HEK293 (cell line): ENCODE data around the gene SMTN.

Source experiments
- HOXA7 ChIP-seq: sonication (generic); formaldehyde crosslinking; IDR thresholded peaks from 2 replicates; pipeline ENCODE4 v1.8.1; 2022; ENCODE audit warnings: missing genetic modification reagents, borderline replicate concordance
- SCRT1 ChIP-seq: fragments of 450-650 bp; formaldehyde crosslinking; IDR thresholded peaks from 2 replicates; pipeline ENCODE4 v1.5.1; 2016; ENCODE audit warnings: missing biosample characterization, missing genetic modification characterization, borderline replicate concordance
- ZEB2 ChIP-seq: fragments of 450-650 bp; formaldehyde crosslinking; IDR thresholded peaks from 2 replicates; pipeline ENCODE4 v1.5.1; 2016; ENCODE audit warnings: missing biosample characterization, missing genetic modification characterization
- ZNF155 ChIP-seq: fragments of 450-650 bp; formaldehyde crosslinking; IDR thresholded peaks from 2 replicates; pipeline ENCODE4 v1.5.1; 2016; ENCODE audit warnings: missing biosample characterization, missing genetic modification characterization
- ZNF211 ChIP-seq: fragments of 450-650 bp; formaldehyde crosslinking; IDR thresholded peaks from 2 replicates; pipeline ENCODE4 v1.5.1; 2016; ENCODE audit warnings: low read depth, missing biosample characterization, missing genetic modification characterization
- ZNF24 ChIP-seq: fragments of 450-650 bp; formaldehyde crosslinking; IDR thresholded peaks from 2 replicates; pipeline ENCODE4 v1.5.1; 2016; ENCODE audit warnings: missing biosample characterization, missing genetic modification characterization
- TF ChIP-seq, protein P1 (sequence below): fragments of 450-650 bp; formaldehyde crosslinking; IDR thresholded peaks from 2 replicates; pipeline ENCODE4 v1.5.1; 2016; ENCODE audit warnings: missing biosample characterization, missing genetic modification characterization
- TF ChIP-seq, protein P2 (sequence below): IDR thresholded peaks from 2 replicates; pipeline ENCODE4 v1.6.1; 2011; ENCODE audit warnings: mild to moderate bottlenecking, low read depth, low read length, borderline replicate concordance
- TF ChIP-seq, protein P3 (sequence below): fragments of 450-650 bp; formaldehyde crosslinking; IDR thresholded peaks from 2 replicates; pipeline ENCODE4 v1.5.1; 2016; ENCODE audit warnings: missing biosample characterization, missing genetic modification characterization
- TF ChIP-seq, protein P4 (sequence below): fragments of 450-650 bp; formaldehyde crosslinking; IDR thresholded peaks from 2 replicates; pipeline ENCODE4 v1.5.1; 2016; ENCODE audit warnings: missing biosample characterization, missing genetic modification characterization, low read depth

DNA sequence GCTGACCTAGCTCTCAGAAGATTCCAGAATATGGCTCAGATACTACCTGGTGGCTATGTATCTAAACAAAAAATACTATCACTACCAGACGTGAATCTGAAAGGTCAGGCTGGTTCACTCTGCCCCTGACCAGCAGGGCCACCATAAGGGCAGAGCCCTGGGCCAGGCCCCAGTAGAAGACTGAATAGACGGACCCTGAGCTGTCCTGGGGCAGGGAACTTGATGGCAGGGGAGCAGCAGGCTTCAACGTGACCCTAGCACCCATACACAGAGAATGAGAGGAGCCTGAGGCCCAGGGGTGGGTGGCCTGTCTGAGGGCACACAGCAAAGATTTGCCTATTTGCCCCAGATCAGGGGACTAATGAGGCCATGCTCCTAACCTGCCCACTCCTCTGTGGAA, 72.2 kb downstream of the SMTN start:
- TF ChIP-seq SCRT1 (no peak), ZNF211 (no peak), ZNF24 (no peak), HOXA7 (no peak), ZNF155 (tag by site-specific recombination) (no peak), ZEB2 (no peak)
- TF ChIP-seq, protein P1, sequence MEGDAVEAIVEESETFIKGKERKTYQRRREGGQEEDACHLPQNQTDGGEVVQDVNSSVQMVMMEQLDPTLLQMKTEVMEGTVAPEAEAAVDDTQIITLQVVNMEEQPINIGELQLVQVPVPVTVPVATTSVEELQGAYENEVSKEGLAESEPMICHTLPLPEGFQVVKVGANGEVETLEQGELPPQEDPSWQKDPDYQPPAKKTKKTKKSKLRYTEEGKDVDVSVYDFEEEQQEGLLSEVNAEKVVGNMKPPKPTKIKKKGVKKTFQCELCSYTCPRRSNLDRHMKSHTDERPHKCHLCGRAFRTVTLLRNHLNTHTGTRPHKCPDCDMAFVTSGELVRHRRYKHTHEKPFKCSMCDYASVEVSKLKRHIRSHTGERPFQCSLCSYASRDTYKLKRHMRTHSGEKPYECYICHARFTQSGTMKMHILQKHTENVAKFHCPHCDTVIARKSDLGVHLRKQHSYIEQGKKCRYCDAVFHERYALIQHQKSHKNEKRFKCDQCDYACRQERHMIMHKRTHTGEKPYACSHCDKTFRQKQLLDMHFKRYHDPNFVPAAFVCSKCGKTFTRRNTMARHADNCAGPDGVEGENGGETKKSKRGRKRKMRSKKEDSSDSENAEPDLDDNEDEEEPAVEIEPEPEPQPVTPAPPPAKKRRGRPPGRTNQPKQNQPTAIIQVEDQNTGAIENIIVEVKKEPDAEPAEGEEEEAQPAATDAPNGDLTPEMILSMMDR (tag by site-specific recombination) = no peak
- TF ChIP-seq, protein P2, sequence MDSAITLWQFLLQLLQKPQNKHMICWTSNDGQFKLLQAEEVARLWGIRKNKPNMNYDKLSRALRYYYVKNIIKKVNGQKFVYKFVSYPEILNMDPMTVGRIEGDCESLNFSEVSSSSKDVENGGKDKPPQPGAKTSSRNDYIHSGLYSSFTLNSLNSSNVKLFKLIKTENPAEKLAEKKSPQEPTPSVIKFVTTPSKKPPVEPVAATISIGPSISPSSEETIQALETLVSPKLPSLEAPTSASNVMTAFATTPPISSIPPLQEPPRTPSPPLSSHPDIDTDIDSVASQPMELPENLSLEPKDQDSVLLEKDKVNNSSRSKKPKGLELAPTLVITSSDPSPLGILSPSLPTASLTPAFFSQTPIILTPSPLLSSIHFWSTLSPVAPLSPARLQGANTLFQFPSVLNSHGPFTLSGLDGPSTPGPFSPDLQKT = no peak
- TF ChIP-seq, protein P3, sequence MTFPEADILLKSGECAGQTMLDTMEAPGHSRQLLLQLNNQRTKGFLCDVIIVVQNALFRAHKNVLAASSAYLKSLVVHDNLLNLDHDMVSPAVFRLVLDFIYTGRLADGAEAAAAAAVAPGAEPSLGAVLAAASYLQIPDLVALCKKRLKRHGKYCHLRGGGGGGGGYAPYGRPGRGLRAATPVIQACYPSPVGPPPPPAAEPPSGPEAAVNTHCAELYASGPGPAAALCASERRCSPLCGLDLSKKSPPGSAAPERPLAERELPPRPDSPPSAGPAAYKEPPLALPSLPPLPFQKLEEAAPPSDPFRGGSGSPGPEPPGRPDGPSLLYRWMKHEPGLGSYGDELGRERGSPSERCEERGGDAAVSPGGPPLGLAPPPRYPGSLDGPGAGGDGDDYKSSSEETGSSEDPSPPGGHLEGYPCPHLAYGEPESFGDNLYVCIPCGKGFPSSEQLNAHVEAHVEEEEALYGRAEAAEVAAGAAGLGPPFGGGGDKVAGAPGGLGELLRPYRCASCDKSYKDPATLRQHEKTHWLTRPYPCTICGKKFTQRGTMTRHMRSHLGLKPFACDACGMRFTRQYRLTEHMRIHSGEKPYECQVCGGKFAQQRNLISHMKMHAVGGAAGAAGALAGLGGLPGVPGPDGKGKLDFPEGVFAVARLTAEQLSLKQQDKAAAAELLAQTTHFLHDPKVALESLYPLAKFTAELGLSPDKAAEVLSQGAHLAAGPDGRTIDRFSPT (tag by site-specific recombination) = no peak
- TF ChIP-seq, protein P4, sequence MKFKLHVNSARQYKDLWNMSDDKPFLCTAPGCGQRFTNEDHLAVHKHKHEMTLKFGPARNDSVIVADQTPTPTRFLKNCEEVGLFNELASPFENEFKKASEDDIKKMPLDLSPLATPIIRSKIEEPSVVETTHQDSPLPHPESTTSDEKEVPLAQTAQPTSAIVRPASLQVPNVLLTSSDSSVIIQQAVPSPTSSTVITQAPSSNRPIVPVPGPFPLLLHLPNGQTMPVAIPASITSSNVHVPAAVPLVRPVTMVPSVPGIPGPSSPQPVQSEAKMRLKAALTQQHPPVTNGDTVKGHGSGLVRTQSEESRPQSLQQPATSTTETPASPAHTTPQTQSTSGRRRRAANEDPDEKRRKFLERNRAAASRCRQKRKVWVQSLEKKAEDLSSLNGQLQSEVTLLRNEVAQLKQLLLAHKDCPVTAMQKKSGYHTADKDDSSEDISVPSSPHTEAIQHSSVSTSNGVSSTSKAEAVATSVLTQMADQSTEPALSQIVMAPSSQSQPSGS = no peak
